ENCODE data around the gene XPO6.

XPO6 gene

DNA sequence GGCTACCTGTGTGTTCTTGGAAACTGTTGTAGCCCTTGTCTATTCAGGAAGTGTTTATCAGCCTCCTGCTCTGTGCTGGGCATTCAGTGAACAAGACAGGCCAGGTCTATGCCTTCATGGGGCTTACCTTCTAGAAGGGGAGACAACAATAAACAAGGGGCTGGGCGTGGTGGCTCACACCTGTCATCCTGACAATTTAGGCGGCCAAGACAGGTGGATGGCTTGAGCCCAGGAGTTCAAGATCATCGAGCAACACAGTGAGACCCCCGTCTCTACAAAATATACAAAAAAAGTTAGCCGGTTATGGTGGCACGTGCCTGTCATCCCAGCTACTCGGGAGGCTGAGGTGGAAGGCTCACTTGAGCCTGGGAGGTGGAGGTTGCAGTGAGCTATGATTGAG, 142.8 kb downstream of the XPO6 start:
- Histone ChIP-seq H3K36me3 (ENCODE audit: control insufficient read depth in 4 of 4, insufficient read depth in 4 of 4, low read length in 3 of 4) (no peaks in the 10 kb centered on the region), H3K4me3 (ENCODE audit: control insufficient read depth in 1 of 7, extremely low read depth in 1 of 7, insufficient read depth in 4 of 7, low read depth in 2 of 7, low read length in 6 of 7) (no peak overlapping the region), H3K4me1 (ENCODE audit: control extremely low read depth in 1 of 4, control insufficient read depth in 4 of 4, insufficient read depth in 4 of 4, low read length in 3 of 4) (peaks cover 0 to under 1% (median 0%) of the 10 kb centered on the region in 4 experiments), H3K27me3 (replicated peaks in 2 of 5; ENCODE audit: control insufficient read depth in 4 of 5, insufficient read depth in 5 of 5, low read length in 4 of 5) (peaks cover 0 to 26% (median 16%) of the 10 kb centered on the region in 5 experiments), H3K9me3 (ENCODE audit: control extremely low read depth in 1 of 5, control insufficient read depth in 4 of 5, insufficient read depth in 2 of 5, low read depth in 1 of 5, low read length in 4 of 5) (no peaks in the 10 kb centered on the region), H3K27ac (ENCODE audit: insufficient read depth in 1 of 2, low read depth in 1 of 2, low read length in 2 of 2, poor library complexity in 1 of 2, severe bottlenecking in 2 of 2) (no peak overlapping the region)
- DNase-seq: no peak
- 98% methylated on average over 7 of the region's 7 CpGs for WGBS (ENCODE audit: insufficient coverage)
- ChIA-PET CTCF (interaction anchor here (0.9 to 7.7 kb wide), 6 partner anchors 11 to 429 kb away, joined by 3 to 44 read pairs (median 4); no protein-coding TSS in a partner anchor), POLR2A (no interaction called here)

DNA sequence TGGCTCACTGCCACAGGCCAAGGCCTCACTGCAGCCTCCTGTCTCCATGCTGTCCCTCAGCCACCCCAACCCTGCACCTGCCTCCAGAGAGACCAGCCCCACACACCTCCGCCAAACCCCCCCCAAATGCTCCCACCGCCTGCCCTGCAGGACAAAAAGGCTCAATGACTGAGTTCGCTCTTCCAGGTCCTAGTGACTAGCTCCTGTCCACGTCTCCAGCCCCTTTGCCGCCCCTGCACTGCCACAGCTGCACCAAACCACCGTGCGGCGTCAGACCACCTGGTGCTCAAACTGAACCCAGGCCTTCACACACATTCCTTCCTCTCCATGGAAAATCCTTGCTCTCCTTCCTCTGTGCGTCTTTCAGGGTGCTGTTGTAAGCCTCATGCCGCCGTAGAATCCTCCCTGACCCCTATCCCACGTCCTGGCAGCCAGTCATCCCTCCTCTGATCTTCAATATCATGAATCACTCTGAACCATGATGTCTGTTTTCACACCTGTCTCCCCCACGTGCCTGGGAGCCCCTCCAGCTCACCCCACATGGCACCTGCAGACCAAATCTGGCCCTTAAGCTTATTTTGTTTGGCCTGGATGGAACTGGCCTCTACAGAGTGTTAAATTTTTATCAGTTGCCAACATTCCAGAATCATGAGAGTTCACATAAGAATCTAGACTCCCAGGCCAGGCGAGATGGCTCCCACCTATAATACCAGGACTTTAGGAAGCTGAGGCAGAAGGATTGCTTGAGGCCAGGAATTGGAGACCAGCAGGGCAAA, 144.0 kb downstream of the XPO6 start:
- ChIA-PET CTCF (interaction anchor here (1.0 to 7.7 kb wide), 5 partner anchors 8 to 428 kb away, joined by 3 to 44 read pairs (median 4); no protein-coding TSS in a partner anchor), POLR2A (no interaction called here)
- no peak overlapping the region for H3K4me3 ChIP-seq (ENCODE audit: control insufficient read depth in 1 of 7, extremely low read depth in 1 of 7, insufficient read depth in 4 of 7, low read depth in 2 of 7, low read length in 6 of 7)
- H3K27me3 ChIP-seq (replicated peaks in 2 of 5; ENCODE audit: control insufficient read depth in 4 of 5, insufficient read depth in 5 of 5, low read length in 4 of 5): peaks cover 0 to 34% (median 16%) of the 10 kb centered on the region in 5 experiments
- H3K27ac ChIP-seq (ENCODE audit: insufficient read depth in 1 of 2, low read depth in 1 of 2, low read length in 2 of 2, poor library complexity in 1 of 2, severe bottlenecking in 2 of 2): no peak overlapping the region
- peaks cover 0 to 10% (median 6%) of the 10 kb centered on the region in 4 experiments for H3K4me1 ChIP-seq (ENCODE audit: control extremely low read depth in 1 of 4, control insufficient read depth in 4 of 4, insufficient read depth in 4 of 4, low read length in 3 of 4)
- H3K9me3 ChIP-seq (ENCODE audit: control extremely low read depth in 1 of 5, control insufficient read depth in 4 of 5, insufficient read depth in 2 of 5, low read depth in 1 of 5, low read length in 4 of 5): no peaks in the 10 kb centered on the region
- 98% methylated on average over 11 of the region's 14 CpGs for WGBS (ENCODE audit: insufficient coverage)
- no peaks in the 10 kb centered on the region for H3K36me3 ChIP-seq (ENCODE audit: control insufficient read depth in 4 of 4, insufficient read depth in 4 of 4, low read length in 3 of 4)
- no peak for DNase-seq

DNA sequence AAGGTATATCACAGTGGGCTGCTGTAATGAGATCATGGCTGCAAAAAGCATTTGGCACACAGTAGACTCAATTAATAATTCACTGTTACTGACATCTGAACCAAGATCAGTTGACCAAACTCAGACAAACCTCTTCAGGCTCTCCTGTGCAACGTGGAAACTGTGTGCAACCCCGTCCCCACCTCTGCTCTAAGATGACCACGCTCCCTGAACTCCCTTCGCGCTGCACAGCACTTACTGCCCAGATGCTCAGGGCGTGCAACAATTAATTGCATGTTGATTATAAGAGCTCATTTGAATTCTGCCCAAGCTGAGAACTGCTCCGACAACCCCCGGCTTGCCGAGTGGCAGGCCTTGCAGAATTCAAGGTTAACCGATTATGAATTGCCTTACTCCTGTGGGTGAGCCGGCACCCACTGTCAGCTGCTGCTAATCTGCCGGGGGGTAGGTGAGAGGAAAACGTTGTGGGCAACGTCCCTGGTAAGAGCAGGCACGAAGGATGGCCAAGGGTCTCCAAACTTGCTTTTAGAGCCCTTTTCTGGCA, 147.0 kb downstream of the XPO6 start:
- POLR2A ChIA-PET: no interaction called here
- CTCF ChIA-PET: interaction anchor here (1.2 to 2.4 kb wide), 3 partner anchors 15 to 374 kb away, joined by 3 to 5 read pairs (median 5); no protein-coding TSS in a partner anchor

DNA sequence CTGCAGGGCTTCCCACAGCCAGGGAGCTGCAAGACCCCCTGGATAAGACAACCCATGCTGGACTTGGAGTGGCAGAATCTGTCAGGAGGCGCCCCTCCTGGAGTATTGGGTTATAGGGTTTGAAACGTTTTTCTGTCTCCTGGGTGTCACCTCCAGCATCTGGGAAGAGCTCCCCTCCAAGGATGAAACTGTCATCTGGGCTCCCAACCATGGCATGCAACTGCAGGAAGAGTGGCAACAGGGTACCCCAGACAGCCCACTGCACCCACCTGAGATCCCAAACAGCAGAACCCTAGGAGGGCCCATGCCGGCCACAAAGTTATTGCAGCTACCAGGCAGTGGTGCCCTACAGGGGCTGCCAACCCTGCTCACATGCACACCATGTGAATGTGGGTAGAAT, 147.6 kb downstream of the XPO6 start:
- POLR2A ChIA-PET: no interaction called here
- WGBS (ENCODE audit: insufficient coverage): 33% methylated on average over 1 of the region's 3 CpGs
- Histone ChIP-seq H3K9me3 (ENCODE audit: control extremely low read depth in 1 of 5, control insufficient read depth in 4 of 5, insufficient read depth in 2 of 5, low read depth in 1 of 5, low read length in 4 of 5) (no peaks in the 10 kb centered on the region), H3K4me1 (ENCODE audit: control extremely low read depth in 1 of 4, control insufficient read depth in 4 of 4, insufficient read depth in 4 of 4, low read length in 3 of 4) (peaks cover 0 to 16% (median 9%) of the 10 kb centered on the region in 4 experiments), H3K36me3 (ENCODE audit: control insufficient read depth in 4 of 4, insufficient read depth in 4 of 4, low read length in 3 of 4) (no peaks in the 10 kb centered on the region), H3K4me3 (ENCODE audit: control insufficient read depth in 1 of 7, extremely low read depth in 1 of 7, insufficient read depth in 4 of 7, low read depth in 2 of 7, low read length in 6 of 7) (no peak overlapping the region), H3K27ac (ENCODE audit: insufficient read depth in 1 of 2, low read depth in 1 of 2, low read length in 2 of 2, poor library complexity in 1 of 2, severe bottlenecking in 2 of 2) (no peak overlapping the region), H3K27me3 (replicated peaks in 2 of 5; ENCODE audit: control insufficient read depth in 4 of 5, insufficient read depth in 5 of 5, low read length in 4 of 5) (peaks cover 0 to 70% (median 33%) of the 10 kb centered on the region in 5 experiments)
- DNase-seq: no peak
- CTCF ChIA-PET: interaction anchor here (1.2 to 2.4 kb wide), 3 partner anchors 16 to 374 kb away, joined by 3 to 5 read pairs (median 5); no protein-coding TSS in a partner anchor

More for the DNA sequence above, 147.0 kb downstream of the XPO6 start:
- DNase-seq: no peak
- H3K4me3 ChIP-seq (ENCODE audit: control insufficient read depth in 1 of 7, extremely low read depth in 1 of 7, insufficient read depth in 4 of 7, low read depth in 2 of 7, low read length in 6 of 7): no peak overlapping the region
- no peaks in the 10 kb centered on the region for H3K9me3 ChIP-seq (ENCODE audit: control extremely low read depth in 1 of 5, control insufficient read depth in 4 of 5, insufficient read depth in 2 of 5, low read depth in 1 of 5, low read length in 4 of 5)
- peaks cover 0 to 16% (median 9%) of the 10 kb centered on the region in 4 experiments for H3K4me1 ChIP-seq (ENCODE audit: control extremely low read depth in 1 of 4, control insufficient read depth in 4 of 4, insufficient read depth in 4 of 4, low read length in 3 of 4)
- no peak overlapping the region for H3K27ac ChIP-seq (ENCODE audit: insufficient read depth in 1 of 2, low read depth in 1 of 2, low read length in 2 of 2, poor library complexity in 1 of 2, severe bottlenecking in 2 of 2)
- peaks cover 0 to 64% (median 31%) of the 10 kb centered on the region in 5 experiments for H3K27me3 ChIP-seq (replicated peaks in 2 of 5; ENCODE audit: control insufficient read depth in 4 of 5, insufficient read depth in 5 of 5, low read length in 4 of 5)
- no peaks in the 10 kb centered on the region for H3K36me3 ChIP-seq (ENCODE audit: control insufficient read depth in 4 of 4, insufficient read depth in 4 of 4, low read length in 3 of 4)
- 85% methylated on average over 15 of the region's 15 CpGs for WGBS (ENCODE audit: insufficient coverage)

DNA sequence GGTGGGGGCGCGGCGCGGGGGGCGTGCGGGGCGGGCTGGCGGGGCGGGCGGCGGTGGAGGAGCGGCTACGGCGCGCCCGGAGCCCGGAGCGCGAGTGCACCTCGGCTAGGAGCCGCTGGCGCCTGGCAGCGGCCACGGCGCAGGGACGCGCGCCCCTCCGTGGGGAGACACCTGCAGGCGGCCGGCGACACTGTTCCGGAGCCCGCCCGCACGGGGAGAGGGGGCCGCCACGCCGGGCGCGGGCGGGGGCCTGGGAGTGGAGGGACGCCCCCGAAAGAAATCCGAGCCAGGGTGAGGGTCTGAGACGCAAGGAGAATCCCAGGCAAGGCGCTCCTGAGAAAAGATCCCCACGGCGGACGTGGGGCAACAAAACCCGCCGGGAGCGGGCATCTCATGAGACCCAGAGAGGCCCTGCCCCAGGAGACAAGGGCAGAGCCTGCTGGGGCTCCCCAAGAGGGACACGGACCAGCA, 148.1 kb downstream of the XPO6 start, which contains the start of gene GSG1L:
Gene GSG1L (minus strand): TSS at position 124 of the 471 bp plus-strand sequence. CDS start 290 bp downstream, outside the sequence.
- Histone ChIP-seq H3K36me3 (ENCODE audit: control insufficient read depth in 4 of 4, insufficient read depth in 4 of 4, low read length in 3 of 4) (no peaks in the 10 kb centered on the region), H3K9me3 (ENCODE audit: control extremely low read depth in 1 of 5, control insufficient read depth in 4 of 5, insufficient read depth in 2 of 5, low read depth in 1 of 5, low read length in 4 of 5) (no peaks in the 10 kb centered on the region), H3K4me1 (ENCODE audit: control extremely low read depth in 1 of 4, control insufficient read depth in 4 of 4, insufficient read depth in 4 of 4, low read length in 3 of 4) (peaks cover 0 to 16% (median 9%) of the 10 kb centered on the region in 4 experiments), H3K4me3 (ENCODE audit: control insufficient read depth in 1 of 7, extremely low read depth in 1 of 7, insufficient read depth in 4 of 7, low read depth in 2 of 7, low read length in 6 of 7) (peak within 1 kb of the TSS in 5 of 7 experiments; percentile 19 to 68 (median 45)), H3K27me3 (replicated peaks in 2 of 5; ENCODE audit: control insufficient read depth in 4 of 5, insufficient read depth in 5 of 5, low read length in 4 of 5) (peaks cover 0 to 75% (median 33%) of the 10 kb centered on the region in 5 experiments), H3K27ac (ENCODE audit: insufficient read depth in 1 of 2, low read depth in 1 of 2, low read length in 2 of 2, poor library complexity in 1 of 2, severe bottlenecking in 2 of 2) (no peak within 1 kb of the TSS)
- CTCF ChIA-PET: interaction anchor here (0.6 to 2.4 kb wide), 5 partner anchors 17 to 939 kb away, joined by 3 to 5 read pairs (median 4); no protein-coding TSS in a partner anchor
- POLR2A ChIA-PET: interaction anchor here (0.5 kb wide), 1 partner anchor 1591 kb away, joined by 8 read pairs; no protein-coding TSS in a partner anchor
- under 1% methylated on average over 47 of the region's 54 CpGs for WGBS (ENCODE audit: insufficient coverage)
- DNase-seq: peak in 2 of 3 donors; percentile 45 to 59

DNA sequence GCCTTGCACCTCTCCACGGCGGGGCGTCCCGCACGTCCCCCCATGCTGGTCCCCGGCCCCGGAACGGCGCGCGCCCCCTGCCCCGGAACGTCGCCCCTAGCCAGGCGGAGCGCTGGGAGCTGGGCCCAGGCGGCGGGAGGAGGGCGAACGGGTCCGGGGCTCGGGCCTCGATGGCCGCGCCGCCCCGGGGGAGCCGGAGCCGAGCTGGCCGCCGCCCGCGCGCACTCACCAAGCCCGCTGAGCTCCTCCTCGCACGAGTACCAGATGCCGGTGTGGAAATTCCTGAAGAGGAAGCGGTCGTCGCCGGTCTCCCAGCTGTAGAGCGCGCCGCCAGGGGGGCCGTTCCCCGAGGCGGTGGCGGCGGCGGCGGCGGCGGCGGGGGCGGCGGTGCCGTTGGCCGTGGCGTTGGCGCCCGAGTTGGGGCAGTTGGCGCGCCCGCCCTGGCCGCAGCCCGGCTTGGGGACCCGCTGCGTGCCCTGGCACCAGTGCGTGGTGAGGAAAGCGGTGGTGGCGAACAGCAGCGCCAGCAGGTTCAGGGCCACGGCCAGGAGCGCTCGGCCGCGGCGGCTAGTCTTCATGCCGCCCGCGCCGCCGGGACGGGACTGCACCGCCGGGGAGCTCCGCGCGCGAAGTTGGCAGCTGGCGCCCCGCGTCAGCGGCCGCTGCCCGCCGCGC, 148.8 kb downstream of the XPO6 start:
- Histone ChIP-seq H3K9me3 (ENCODE audit: control extremely low read depth in 1 of 5, control insufficient read depth in 4 of 5, insufficient read depth in 2 of 5, low read depth in 1 of 5, low read length in 4 of 5) (no peaks in the 10 kb centered on the region), H3K4me1 (ENCODE audit: control extremely low read depth in 1 of 4, control insufficient read depth in 4 of 4, insufficient read depth in 4 of 4, low read length in 3 of 4) (peaks cover 0 to 16% (median 9%) of the 10 kb centered on the region in 4 experiments), H3K4me3 (ENCODE audit: control insufficient read depth in 1 of 7, extremely low read depth in 1 of 7, insufficient read depth in 4 of 7, low read depth in 2 of 7, low read length in 6 of 7) (peak overlapping the region in 5 of 7 experiments; percentile 19 to 68 (median 45)), H3K27ac (ENCODE audit: insufficient read depth in 1 of 2, low read depth in 1 of 2, low read length in 2 of 2, poor library complexity in 1 of 2, severe bottlenecking in 2 of 2) (no peak overlapping the region), H3K36me3 (ENCODE audit: control insufficient read depth in 4 of 4, insufficient read depth in 4 of 4, low read length in 3 of 4) (no peaks in the 10 kb centered on the region), H3K27me3 (replicated peaks in 2 of 5; ENCODE audit: control insufficient read depth in 4 of 5, insufficient read depth in 5 of 5, low read length in 4 of 5) (peaks cover 0 to 81% (median 35%) of the 10 kb centered on the region in 5 experiments)
- WGBS (ENCODE audit: insufficient coverage): under 1% methylated on average over 70 of the region's 99 CpGs
- POLR2A ChIA-PET: interaction anchor here (0.5 kb wide), 1 partner anchor 1590 kb away, joined by 8 read pairs; no protein-coding TSS in a partner anchor
- peak in 2 of 3 donors; percentile 54 to 64 for DNase-seq
- CTCF ChIA-PET: interaction anchor here (0.6 to 1.5 kb wide), 5 partner anchors 10 to 938 kb away, joined by 3 to 8 read pairs (median 4); no protein-coding TSS in a partner anchor
